Activated naive CD4-positive, alpha-beta T cell treated with anti-CD3 and anti-CD28 coated beads, Interleukin-2, amount 50 U/mL, for 72 hours (primary cell): ENCODE measurements around the gene ZNF414. TPM values are rescaled to one million over a fixed set of nuclear protein-coding genes. Genes with fewer than 3 reads are reported as not detected.
"Not testable (repeated sequence)": the region's sequence is repeated elsewhere in the genome, so short reads cannot be mapped to it uniquely, and the experiment has no call there.

ENCODE experiments used
- ATAC-seq, 2 donors: fragments of 150-1000 bp; cut with Tn5 transposase; 2 replicates each; pipeline ENCODE4 v1.10.0; 2021; ENCODE audit warnings: mild to moderate bottlenecking in 2 of 2, moderate library complexity in 2 of 2
- DNase-seq, 2 donors: peaks; one replicate each; pipeline ENCODE4 v3.0.0; 2021 to 2022; ENCODE audit warnings: low spot score in 2 of 2
- H3K27ac Mint-ChIP-seq, 2 donors: one replicate each; pipeline ENCODE4 v1.8.0; 2022; ENCODE audit warnings: mild to moderate bottlenecking in 2 of 2, mixed read lengths in 2 of 2
- H3K36me3 Mint-ChIP-seq, 2 donors: one replicate each; pipeline ENCODE4 v1.8.0; 2022; ENCODE audit warnings: mixed read lengths in 2 of 2
- H3K9me3 Mint-ChIP-seq, 2 donors: one replicate each; pipeline ENCODE4 v1.8.0; 2022; ENCODE audit warnings: mixed read lengths in 2 of 2
- total RNA-seq, 2 donors: library from RNA; stranded (reverse); gene quantifications; one replicate each; pipeline ENCODE4 v1.2.3, GENCODE V29; 2022

ZNF414 gene
- total RNA-seq, 2 donors from 2014 or later, result 24.6 to 28.0 TPM

- ATAC-seq, result no peak
- H3K27ac Mint-ChIP-seq, result no peak overlapping the region
- DNase-seq, result no peak
- no peaks in the 10 kb centered on the region for H3K36me3 Mint-ChIP-seq
- H3K9me3 Mint-ChIP-seq, result no peaks in the 10 kb centered on the region
Observed at GRCh38 chr19:8528500-8528899, 14.5 kb upstream of the ZNF414 start.

GRCh38 chr19:8526345-8527091 is 12.6 kb upstream of the ZNF414 start:
- Mint-ChIP-seq H3K36me3 (no peaks in the 10 kb centered on the region), H3K27ac (no peak overlapping the region), H3K9me3 (no peaks in the 10 kb centered on the region)
- ATAC-seq (no peak), DNase-seq (no peak)

GRCh38 chr19:8525401-8525684 is 11.4 kb upstream of the ZNF414 start:
- Mint-ChIP-seq H3K9me3 (no peaks in the 10 kb centered on the region), H3K36me3 (no peaks in the 10 kb centered on the region), H3K27ac (no peak overlapping the region)
- no peak for ATAC-seq
- no peak for DNase-seq

GRCh38 chr19:8519388-8519787 is 5.4 kb upstream of the ZNF414 start:
- H3K36me3 Mint-ChIP-seq, result no peaks in the 10 kb centered on the region
- DNase-seq, result no peak
- no peak for ATAC-seq
- peak overlapping the region in 1 of 2 donors; percentile 20 for H3K27ac Mint-ChIP-seq
- H3K9me3 Mint-ChIP-seq, result no peaks in the 10 kb centered on the region

GRCh38 chr19:8518536-8518935 is 4.6 kb upstream of the ZNF414 start:
- H3K27ac Mint-ChIP-seq, result peak overlapping the region; percentile 32 to 96
- ATAC-seq, result no peak
- no peak for DNase-seq
- H3K9me3 Mint-ChIP-seq, result no peaks in the 10 kb centered on the region
- peaks cover 0 to under 1% of the 10 kb centered on the region in 2 donors for H3K36me3 Mint-ChIP-seq

- no peak for DNase-seq
- no peak for ATAC-seq
- Mint-ChIP-seq H3K9me3 (no peaks in the 10 kb centered on the region), H3K36me3 (peaks cover 0 to 5% of the 10 kb centered on the region in 2 donors), H3K27ac (peak overlapping the region; percentile 32 to 96)
Observed at GRCh38 chr19:8517551-8518442, 3.8 kb upstream of the ZNF414 start.

- peak overlapping the region; percentile 93 to 96 for H3K27ac Mint-ChIP-seq
- DNase-seq (peak in 1 of 2 donors; percentile 54), ATAC-seq (peak; percentile 41 to 55)
- no peaks in the 10 kb centered on the region for H3K9me3 Mint-ChIP-seq
- peaks cover 0 to 9% of the 10 kb centered on the region in 2 donors for H3K36me3 Mint-ChIP-seq
Observed at GRCh38 chr19:8515317-8515716, 1.4 kb upstream of the ZNF414 start.

GRCh38 chr19:8514505-8515009 is 590 bp upstream of the ZNF414 start:
- ATAC-seq, H3K36me3 Mint-ChIP-seq, DNase-seq, H3K9me3 Mint-ChIP-seq: not testable (repeated sequence)
- peak overlapping the region; percentile 96 to 99 for H3K27ac Mint-ChIP-seq

- DNase-seq (no peak), ATAC-seq (no peak)
- H3K36me3 Mint-ChIP-seq, result peaks cover 0 to 9% of the 10 kb centered on the region in 2 donors
- peak overlapping the region; percentile 96 to 99 for H3K27ac Mint-ChIP-seq
- H3K9me3 Mint-ChIP-seq, result no peaks in the 10 kb centered on the region
Observed at GRCh38 chr19:8513036-8513686, 806 bp downstream of the ZNF414 start.

- peak overlapping the region in 1 of 2 donors; percentile 96 for H3K27ac Mint-ChIP-seq
- ATAC-seq, result no peak
Observed at GRCh38 chr19:8512115-8512967, 1.6 kb downstream of the ZNF414 start.

GRCh38 chr19:8511573-8512101 is 2.3 kb downstream of the ZNF414 start:
- Mint-ChIP-seq H3K36me3 (peaks cover 0 to 9% of the 10 kb centered on the region in 2 donors), H3K9me3 (no peaks in the 10 kb centered on the region), H3K27ac (peak overlapping the region in 1 of 2 donors; percentile 96)
- ATAC-seq (no peak), DNase-seq (no peak)

More at GRCh38 chr19:8512115-8512967, 1.6 kb downstream of the ZNF414 start:
- peaks cover 0 to 9% of the 10 kb centered on the region in 2 donors for H3K36me3 Mint-ChIP-seq
- peak in 1 of 2 donors; percentile 52 for DNase-seq
- H3K9me3 Mint-ChIP-seq, result no peaks in the 10 kb centered on the region

GRCh38 chr19:8510589-8511115 is 3.3 kb downstream of the ZNF414 start:
- peaks cover 0 to 9% of the 10 kb centered on the region in 2 donors for H3K36me3 Mint-ChIP-seq
- no peak overlapping the region for H3K27ac Mint-ChIP-seq
- ATAC-seq, result no peak
- no peaks in the 10 kb centered on the region for H3K9me3 Mint-ChIP-seq
- DNase-seq, result no peak

- ATAC-seq (no peak), DNase-seq (no peak)
- H3K36me3 Mint-ChIP-seq, result no peaks in the 10 kb centered on the region
- H3K27ac Mint-ChIP-seq, result peak overlapping the region; percentile 85 to 86
- H3K9me3 Mint-ChIP-seq, result no peaks in the 10 kb centered on the region
Observed at GRCh38 chr19:8506402-8506957, 7.5 kb downstream of the ZNF414 start.

GRCh38 chr19:8505680-8506401 is 8.1 kb downstream of the ZNF414 start:
- peak overlapping the region; percentile 86 to 92 for H3K27ac Mint-ChIP-seq
- DNase-seq (peak; percentile 84 to 87), ATAC-seq (peak; percentile 82 to 85)
- no peaks in the 10 kb centered on the region for H3K9me3 Mint-ChIP-seq
- H3K36me3 Mint-ChIP-seq, result no peaks in the 10 kb centered on the region

GRCh38 chr19:8504919-8505318 is 9.0 kb downstream of the ZNF414 start:
- DNase-seq, result no peak
- Mint-ChIP-seq H3K9me3 (no peaks in the 10 kb centered on the region), H3K27ac (peak overlapping the region in 1 of 2 donors; percentile 86), H3K36me3 (no peaks in the 10 kb centered on the region)
- no peak for ATAC-seq
